Measurements from ENCODE around the gene DPF3. TPM values are rescaled to one million over a fixed set of nuclear protein-coding genes. Genes with fewer than 3 reads are reported as not detected.

Gene DPF3
- total RNA-seq, 4 donors from 2014 or later = 1.1 to 4.7 (median 1.8) TPM

DNA sequence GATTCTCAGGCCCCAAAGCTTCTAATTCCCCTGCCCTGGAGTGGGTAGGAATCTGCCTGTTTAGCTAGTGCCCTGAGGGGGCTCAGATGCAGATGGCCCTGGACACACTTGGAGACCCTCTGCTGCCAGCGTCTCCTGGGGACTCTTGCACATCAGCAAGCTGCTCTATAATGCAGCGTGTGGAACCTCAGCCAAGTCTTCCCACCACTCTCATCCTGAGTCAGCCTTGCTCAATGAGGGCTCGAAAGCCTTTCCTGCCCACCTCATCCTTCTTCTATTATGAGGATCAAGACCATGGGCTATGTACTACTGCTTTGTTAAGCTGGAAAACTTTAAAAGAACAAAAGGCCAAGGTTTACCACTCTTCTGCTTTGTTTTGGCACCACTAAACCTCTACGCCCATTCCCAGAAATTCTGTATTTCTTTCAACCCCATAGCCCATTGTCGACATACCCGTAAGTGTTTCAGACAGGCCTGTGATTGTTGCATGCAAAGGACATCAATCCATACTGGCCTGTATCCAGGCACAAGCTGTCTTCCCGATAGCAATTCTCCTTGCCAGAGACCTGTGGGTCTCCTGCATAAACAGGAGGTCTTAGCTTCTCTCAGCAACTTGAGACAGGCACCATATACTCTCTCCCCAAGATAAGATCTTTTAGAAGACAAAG lies 246.9 kb downstream of the DPF3 start:
- intact Hi-C loops (cut with DNase I; ENCODE audit: low total_unique reads) = no loop called here
- TF ChIP-seq, protein P1, sequence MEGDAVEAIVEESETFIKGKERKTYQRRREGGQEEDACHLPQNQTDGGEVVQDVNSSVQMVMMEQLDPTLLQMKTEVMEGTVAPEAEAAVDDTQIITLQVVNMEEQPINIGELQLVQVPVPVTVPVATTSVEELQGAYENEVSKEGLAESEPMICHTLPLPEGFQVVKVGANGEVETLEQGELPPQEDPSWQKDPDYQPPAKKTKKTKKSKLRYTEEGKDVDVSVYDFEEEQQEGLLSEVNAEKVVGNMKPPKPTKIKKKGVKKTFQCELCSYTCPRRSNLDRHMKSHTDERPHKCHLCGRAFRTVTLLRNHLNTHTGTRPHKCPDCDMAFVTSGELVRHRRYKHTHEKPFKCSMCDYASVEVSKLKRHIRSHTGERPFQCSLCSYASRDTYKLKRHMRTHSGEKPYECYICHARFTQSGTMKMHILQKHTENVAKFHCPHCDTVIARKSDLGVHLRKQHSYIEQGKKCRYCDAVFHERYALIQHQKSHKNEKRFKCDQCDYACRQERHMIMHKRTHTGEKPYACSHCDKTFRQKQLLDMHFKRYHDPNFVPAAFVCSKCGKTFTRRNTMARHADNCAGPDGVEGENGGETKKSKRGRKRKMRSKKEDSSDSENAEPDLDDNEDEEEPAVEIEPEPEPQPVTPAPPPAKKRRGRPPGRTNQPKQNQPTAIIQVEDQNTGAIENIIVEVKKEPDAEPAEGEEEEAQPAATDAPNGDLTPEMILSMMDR (IDR thresholded peaks at IDR 0.05) = no peak
- WGBS, 2 donors = 86 to 88% methylated on average over 7 of the region's 7 CpGs

DNA sequence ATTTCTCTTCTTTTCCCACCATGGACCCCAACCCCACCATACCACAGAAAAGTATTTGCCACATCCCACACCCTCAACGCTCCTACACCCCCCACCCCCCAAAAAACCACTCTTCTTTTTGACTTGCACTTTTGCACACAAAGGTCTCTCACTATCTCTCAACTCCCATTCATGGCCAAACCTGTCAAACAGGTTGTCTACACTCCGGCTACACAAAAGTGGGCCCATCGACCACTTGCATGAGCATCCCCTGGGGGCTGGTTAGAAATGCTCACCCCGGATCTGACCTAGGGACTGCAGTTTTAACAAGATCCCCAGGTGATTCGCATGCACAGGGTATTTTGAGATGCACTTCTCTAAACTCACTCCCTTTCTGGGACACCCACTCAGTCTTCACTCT lies 248.2 kb downstream of the DPF3 start:
- no peak for TF ChIP-seq POLR2A (IDR thresholded peaks at IDR 0.05)
- TF ChIP-seq, protein P1 (IDR thresholded peaks at IDR 0.05) = no peak
- H3K4me3 ChIP-seq (ENCODE audit: low read depth, poor library complexity, severe bottlenecking) = no peak overlapping the region
- WGBS, 2 donors = 55 to 77% methylated on average over 5 of the region's 5 CpGs
- intact Hi-C loops (cut with DNase I; ENCODE audit: low total_unique reads) = no loop called here
- no peak for DNase-seq (ENCODE audit: low spot score in 2 of 2)

More for the DNA sequence above, 246.9 kb downstream of the DPF3 start:
- H3K4me3 ChIP-seq (ENCODE audit: low read depth, poor library complexity, severe bottlenecking) = no peak overlapping the region
- no peak for DNase-seq (ENCODE audit: low spot score in 2 of 2)

DNA sequence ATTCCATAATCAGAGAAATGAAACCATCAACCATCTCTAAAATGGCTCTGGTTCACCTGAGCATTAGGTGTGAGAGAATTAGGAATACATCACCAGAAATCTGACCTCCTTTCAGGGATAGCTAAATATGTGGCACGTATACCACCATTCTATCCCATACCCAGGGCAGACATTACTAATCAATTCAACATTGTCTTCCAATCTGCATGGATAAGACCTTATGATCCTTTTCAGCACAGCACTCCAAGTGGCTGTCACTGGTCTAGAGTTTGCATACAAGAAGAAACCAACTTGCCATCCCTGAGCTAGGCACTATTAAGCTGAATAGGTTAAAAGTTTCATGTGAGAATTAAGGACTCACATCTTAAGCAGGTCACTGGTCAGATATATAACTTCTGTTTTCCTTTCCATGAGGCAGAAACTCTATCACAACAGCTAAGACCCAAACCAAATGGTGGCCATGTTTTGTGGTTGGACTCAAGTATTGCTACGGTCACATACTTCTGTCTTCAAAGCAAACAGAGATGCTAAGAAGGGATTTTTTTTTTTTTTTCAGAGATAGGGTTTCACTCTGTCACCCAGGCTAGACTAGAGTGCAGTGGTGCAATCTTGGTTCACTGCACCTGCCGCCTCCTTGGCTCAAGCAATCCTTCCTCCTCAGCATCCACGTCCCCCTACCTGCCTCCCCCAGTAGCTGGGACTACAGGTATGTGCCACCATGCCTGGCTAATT lies 249.0 kb downstream of the DPF3 start:
- no peak for DNase-seq (ENCODE audit: low spot score in 2 of 2)
- WGBS, 2 donors = 67 to 84% methylated on average over 4 of the region's 4 CpGs
- no peak for TF ChIP-seq POLR2A (IDR thresholded peaks at IDR 0.05)
- TF ChIP-seq, protein P1 (IDR thresholded peaks at IDR 0.05) = no peak
- H3K4me3 ChIP-seq (ENCODE audit: low read depth, poor library complexity, severe bottlenecking) = no peak overlapping the region
- intact Hi-C loops (cut with DNase I; ENCODE audit: low total_unique reads) = no loop called here

DNA sequence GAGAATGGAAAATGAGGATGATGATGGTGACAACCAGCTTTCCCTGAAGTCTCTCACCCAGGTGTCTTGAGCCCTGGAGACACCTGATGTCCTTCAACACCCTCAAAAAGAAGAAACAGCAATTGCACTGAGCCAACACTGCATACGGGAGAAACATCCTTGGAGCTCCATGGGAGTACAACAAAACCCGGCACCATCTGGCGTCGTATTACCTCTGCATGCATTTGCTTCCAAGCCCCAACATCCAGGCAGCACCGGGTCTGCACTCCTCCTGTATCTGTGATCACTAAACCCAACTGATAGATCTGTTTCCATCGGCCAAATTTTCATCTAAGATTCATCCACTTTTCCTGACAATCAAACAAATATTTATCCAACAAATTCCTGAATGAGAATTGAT lies 249.9 kb downstream of the DPF3 start:
- no peak overlapping the region for H3K4me3 ChIP-seq (ENCODE audit: low read depth, poor library complexity, severe bottlenecking)
- WGBS, 2 donors = 86 to 87% methylated on average over 6 of the region's 6 CpGs
- DNase-seq (ENCODE audit: low spot score in 2 of 2) = no peak
- intact Hi-C loops (cut with DNase I; ENCODE audit: low total_unique reads) = no loop called here
- TF ChIP-seq, protein P1 (IDR thresholded peaks at IDR 0.05) = no peak
- no peak for TF ChIP-seq POLR2A (IDR thresholded peaks at IDR 0.05)

DNA sequence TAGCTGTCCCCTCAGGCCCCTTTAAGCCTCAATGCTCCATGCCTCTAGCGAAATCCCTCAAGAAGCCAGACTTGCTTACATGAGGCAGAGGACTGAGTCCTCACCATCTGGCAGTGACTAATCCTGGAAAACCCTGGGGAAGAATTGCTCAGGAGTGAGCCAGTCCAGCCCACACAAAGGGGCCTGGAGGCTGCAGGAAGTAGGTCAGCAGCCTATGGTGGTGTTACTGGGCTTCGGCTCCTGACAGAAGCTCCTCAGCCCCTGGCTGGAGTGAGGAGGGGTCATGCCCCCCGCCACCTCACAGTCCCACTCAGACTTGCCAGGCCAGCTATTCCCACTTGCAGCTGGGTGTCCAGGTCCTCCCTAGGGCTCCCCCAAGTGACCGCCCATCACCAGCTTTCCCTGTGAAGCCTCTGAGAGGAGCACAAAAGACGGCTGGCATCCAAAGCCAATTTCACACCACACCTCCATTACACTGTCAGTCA lies 250.5 kb downstream of the DPF3 start:
- H3K4me3 ChIP-seq (ENCODE audit: low read depth, poor library complexity, severe bottlenecking) = no peak overlapping the region
- intact Hi-C loops (cut with DNase I; ENCODE audit: low total_unique reads) = no loop called here
- WGBS, 2 donors = 66% methylated on average over 4 to 5 of the region's 5 CpGs
- no peak for DNase-seq (ENCODE audit: low spot score in 2 of 2)
- no peak for TF ChIP-seq POLR2A (IDR thresholded peaks at IDR 0.05)
- TF ChIP-seq, protein P1 (IDR thresholded peaks at IDR 0.05) = no peak

All from lower leg skin (tissue), 4 donors.